PC-3 (cell line): ENCODE measurements around the gene ZNF768. TPM values are rescaled to one million over a fixed set of nuclear protein-coding genes. Genes with fewer than 3 reads are reported as not detected.

Experiments
- ATAC-seq: fragments of 200-7000 bp; cut with Tn5 transposase; 2 replicates; pipeline ENCODE4 v1.9.1; 2020; ENCODE audit warnings: mild to moderate bottlenecking, moderate library complexity
- BruUV-seq: library from RNA; stranded (reverse); fragments of 400-500 nt; replicated peaks from 2 replicates; lab custom pipeline; 2021; lab: Mats Ljungman, UMichigan
- CTCF ChIA-PET: fragments of 300-600 bp; sonication (Branson Sonifier 250); formaldehyde crosslinking; loops from one replicate; lab custom pipeline; 2022; ENCODE audit warnings: antibody characterized with exemption; lab: Charles Lee
- POLR2A ChIA-PET: fragments of 300-600 bp; sonication (Branson Sonifier 250); formaldehyde crosslinking; loops from one replicate; lab custom pipeline; 2022; ENCODE audit warnings: antibody characterized with exemption; ENCODE audit not compliant: unreplicated experiment; lab: Charles Lee
- DNase-seq: peaks from one replicate; pipeline ENCODE4 v3.0.0-alpha.2; 2015
- H2AFZ ChIP-seq: fragments of 300-600 bp; sonication (generic); 2 replicates; pipeline ENCODE4 v1.6.0; 2016; ENCODE audit warnings: antibody characterized with exemption, low read length
- H3F3A ChIP-seq: fragments of 300-600 bp; sonication (generic); one replicate; pipeline ENCODE4 v1.6.0; 2017; ENCODE audit warnings: antibody characterized with exemption, low read length, control low read depth, mild to moderate bottlenecking; ENCODE audit not compliant: unreplicated experiment
- H3K27ac ChIP-seq: fragments of 300-600 bp; sonication (generic); 2 replicates; pipeline ENCODE4 v1.5.1; 2016; ENCODE audit warnings: mild to moderate bottlenecking, low read length
- H3K27me3 ChIP-seq: fragments of 300-600 bp; sonication (generic); 2 replicates; pipeline ENCODE4 v1.6.1; 2016; ENCODE audit warnings: low read length, mixed read lengths
- H3K36me3 ChIP-seq: fragments of 300-600 bp; sonication (generic); 2 replicates; pipeline ENCODE4 v1.6.1; 2016; ENCODE audit warnings: low read depth, mixed run types, low read length, mixed read lengths
- H3K4me1 ChIP-seq: fragments of 300-600 bp; sonication (generic); 2 replicates; pipeline ENCODE4 v1.5.1; 2016; ENCODE audit warnings: low read length; ENCODE audit not compliant: insufficient read depth
- H3K4me2 ChIP-seq: fragments of 300-600 bp; sonication (generic); 2 replicates; pipeline ENCODE4 v1.6.0; 2016; ENCODE audit warnings: low read length
- H3K4me3 ChIP-seq: fragments of 300-600 bp; sonication (generic); 2 replicates; pipeline ENCODE4 v1.5.1; 2016; ENCODE audit warnings: mild to moderate bottlenecking, low read length, mixed read lengths
- H3K79me2 ChIP-seq: fragments of 300-600 bp; sonication (generic); 2 replicates; pipeline ENCODE4 v1.6.1; 2017; ENCODE audit warnings: low read length, mixed read lengths
- H3K9ac ChIP-seq: fragments of 300-600 bp; sonication (generic); 2 replicates; pipeline ENCODE4 v1.6.0; 2016; ENCODE audit warnings: mild to moderate bottlenecking, low read length
- H3K9me2 ChIP-seq: fragments of 300-600 bp; sonication (generic); replicated peaks from 2 replicates; pipeline ENCODE4 v1.6.1; 2016; ENCODE audit warnings: mixed run types, low read length, mixed read lengths
- H3K9me3 ChIP-seq: fragments of 300-600 bp; sonication (generic); 2 replicates; pipeline ENCODE4 v1.6.1; 2016; ENCODE audit warnings: low read length, mixed read lengths
- H4K20me1 ChIP-seq: fragments of 300-600 bp; sonication (generic); 2 replicates; pipeline ENCODE4 v1.6.1; 2016; ENCODE audit warnings: low read length, mixed read lengths
- CTCF ChIP-seq: fragments of 300-600 bp; sonication (generic); conservative IDR thresholded peaks from 2 replicates; pipeline ENCODE4 v1.5.1; 2017; ENCODE audit warnings: antibody characterized with exemption, low read depth, mild to moderate bottlenecking, low read length
- EZH2 ChIP-seq: fragments of 300-600 bp; sonication (generic); IDR thresholded peaks from one replicate; pipeline ENCODE4 v1.6.1; 2017; ENCODE audit warnings: antibody characterized with exemption, mild to moderate bottlenecking, low read length; ENCODE audit not compliant: unreplicated experiment
- EZH2phosphoT487 ChIP-seq: fragments of 300-600 bp; sonication (generic); IDR thresholded peaks from 2 replicates; pipeline ENCODE4 v1.6.1; 2018; ENCODE audit warnings: mild to moderate bottlenecking, antibody characterized with exemption, low read length, borderline replicate concordance
- intact Hi-C: fragments of 100-400 bp; cut with micrococcal nuclease; formaldehyde crosslinking; loops from 2 replicates; pipeline ENCODE4 v1.9.0; 2023
- total RNA-seq: library from RNA; depleted of rRNA; stranded (reverse); fragments of >200 nt; gene quantifications from 2 replicates; pipeline ENCODE4 v1.2.3, GENCODE V29; 2014

The ZNF768 gene
- total RNA-seq, 1 experiment from 2014 or later, result 31.2 TPM

GRCh38 chr16:30484887-30485286 lies 41.5 kb downstream of the ZNF768 start:
- H2AFZ ChIP-seq, result no peak overlapping the region
- H3K9me2 ChIP-seq, result no peaks in the 10 kb centered on the region
- no peaks in the 10 kb centered on the region for H3K9me3 ChIP-seq
- CTCF ChIA-PET, result interaction anchor here (0.7 kb wide), 1 partner anchor 55 kb away, joined by 3 read pairs; the partner anchor contains the start of gene DCTPP1
- POLR2A ChIA-PET, result no interaction called here
- H3K27ac ChIP-seq, result no peak overlapping the region
- DNase-seq, result no peak
- no peaks in the 10 kb centered on the region for H3K79me2 ChIP-seq
- H3K4me2 ChIP-seq, result no peak overlapping the region
- TF ChIP-seq CTCF (no peak), EZH2 (no peak), EZH2phosphoT487 (no peak)
- no peaks in the 10 kb centered on the region for H4K20me1 ChIP-seq
- intact Hi-C loops, result no loop called here
- H3K36me3 ChIP-seq, result no peaks in the 10 kb centered on the region
- H3K4me3 ChIP-seq, result no peak overlapping the region
- H3K4me1 ChIP-seq, result no peaks in the 10 kb centered on the region
- no peak overlapping the region for H3K9ac ChIP-seq
- no peaks in the 10 kb centered on the region for H3F3A ChIP-seq
- no peaks in the 10 kb centered on the region for H3K27me3 ChIP-seq
- no peak for ATAC-seq
- BruUV-seq, result no TSS peak

GRCh38 chr16:30482366-30482765 lies 44.0 kb downstream of the ZNF768 start:
- intact Hi-C loops, result no loop called here
- no TSS peak for BruUV-seq
- no peak for ATAC-seq
- DNase-seq, result no peak
- no peaks in the 10 kb centered on the region for H3K79me2 ChIP-seq
- POLR2A ChIA-PET, result no interaction called here
- H3K27me3 ChIP-seq, result no peaks in the 10 kb centered on the region
- CTCF ChIA-PET, result no interaction called here
- H3K9ac ChIP-seq, result no peak overlapping the region
- no peaks in the 10 kb centered on the region for H3F3A ChIP-seq
- no peaks in the 10 kb centered on the region for H3K36me3 ChIP-seq
- no peaks in the 10 kb centered on the region for H4K20me1 ChIP-seq
- H3K9me2 ChIP-seq, result no peaks in the 10 kb centered on the region
- no peak overlapping the region for H3K4me3 ChIP-seq
- H3K4me2 ChIP-seq, result no peak overlapping the region
- no peaks in the 10 kb centered on the region for H3K9me3 ChIP-seq
- no peaks in the 10 kb centered on the region for H3K4me1 ChIP-seq
- TF ChIP-seq EZH2, result no peak
- TF ChIP-seq CTCF, result peak; percentile 40; the same call in 1 of the 2 replicates
- no peak overlapping the region for H2AFZ ChIP-seq
- H3K27ac ChIP-seq, result no peak overlapping the region

GRCh38 chr16:30481381-30481780 lies 45.0 kb downstream of the ZNF768 start:
- CTCF ChIA-PET, result no interaction called here
- H2AFZ ChIP-seq, result no peak overlapping the region
- intact Hi-C loops, result no loop called here

More at GRCh38 chr16:30481381-30481780, 45.0 kb downstream of the ZNF768 start:
- no peak for TF ChIP-seq CTCF
- TF ChIP-seq EZH2, result no peak
- TF ChIP-seq EZH2phosphoT487, result no peak
- DNase-seq (no peak), ATAC-seq (no peak)
- Histone ChIP-seq H3K4me1 (no peaks in the 10 kb centered on the region), H3K79me2 (no peaks in the 10 kb centered on the region), H3K27me3 (no peaks in the 10 kb centered on the region), H4K20me1 (no peaks in the 10 kb centered on the region), H3K9me3 (no peaks in the 10 kb centered on the region), H3K9ac (no peak overlapping the region), H3K27ac (no peak overlapping the region), H3K36me3 (no peaks in the 10 kb centered on the region), H3F3A (no peaks in the 10 kb centered on the region), H3K4me2 (no peak overlapping the region), H3K4me3 (no peak overlapping the region), H3K9me2 (no peaks in the 10 kb centered on the region)
- POLR2A ChIA-PET, result no interaction called here
- no TSS peak for BruUV-seq
